Fibroblast of peridontal ligament (primary cell): ENCODE results near the gene LPAR3.
"Not testable (repeated sequence)": the region's sequence is repeated elsewhere in the genome, so short reads cannot be mapped to it uniquely, and the experiment has no call there.

Experiments
- DNase-seq: peaks from one replicate; pipeline ENCODE4 v3.0.0-alpha.2; 2010; ENCODE audit errors: extremely low read depth

The LPAR3 gene

GRCh38 chr1:84892705-84893618 lies at the start of gene LPAR3:
Gene LPAR3 (minus strand): TSS chr1:84893206. CDS start chr1:84866120, 27,086 bp downstream.
- DNase-seq, result no peak

GRCh38 chr1:84941843-84942242 lies 48.8 kb upstream of the LPAR3 start:
- DNase-seq, result no peak

GRCh38 chr1:84940481-84940880 lies 47.5 kb upstream of the LPAR3 start:
- DNase-seq, result no peak

GRCh38 chr1:84939761-84940160 lies 46.8 kb upstream of the LPAR3 start:
- no peak for DNase-seq

- peak; percentile 35 for DNase-seq
These were observed 46.1 kb upstream of the LPAR3 start for GRCh38 chr1:84939151-84939550.

GRCh38 chr1:84936116-84936810 lies 43.3 kb upstream of the LPAR3 start:
- DNase-seq, result peak; percentile 83

- no peak for DNase-seq
These were observed 40.1 kb upstream of the LPAR3 start for GRCh38 chr1:84933011-84933611.

- no peak for DNase-seq
These were observed 37.8 kb upstream of the LPAR3 start for GRCh38 chr1:84930831-84931230.

GRCh38 chr1:84930329-84930728 lies 37.3 kb upstream of the LPAR3 start:
- DNase-seq, result no peak

GRCh38 chr1:84929581-84929980 lies 36.6 kb upstream of the LPAR3 start:
- no peak for DNase-seq

GRCh38 chr1:84928979-84929378 lies 36.0 kb upstream of the LPAR3 start:
- no peak for DNase-seq

GRCh38 chr1:84923317-84923716 lies 30.3 kb upstream of the LPAR3 start:
- DNase-seq, result no peak

GRCh38 chr1:84920159-84920558 lies 27.2 kb upstream of the LPAR3 start:
- no peak for DNase-seq

GRCh38 chr1:84919461-84919970 lies 26.5 kb upstream of the LPAR3 start:
- no peak for DNase-seq

- no peak for DNase-seq
These were observed 25.8 kb upstream of the LPAR3 start for GRCh38 chr1:84918726-84919336.

GRCh38 chr1:84916897-84917296 lies 23.9 kb upstream of the LPAR3 start:
- no peak for DNase-seq

- no peak for DNase-seq
These were observed 20.5 kb upstream of the LPAR3 start for GRCh38 chr1:84913555-84913892.

GRCh38 chr1:84912726-84913554 lies 19.9 kb upstream of the LPAR3 start:
- no peak for DNase-seq

GRCh38 chr1:84908746-84909464 lies 15.9 kb upstream of the LPAR3 start:
- DNase-seq, result not testable (repeated sequence)

- DNase-seq, result no peak
These were observed 14.3 kb upstream of the LPAR3 start for GRCh38 chr1:84907095-84907827.
